Pericardium fibroblast (primary cell): ENCODE measurements around the gene TCP11X2. TPM values are rescaled to one million over a fixed set of nuclear protein-coding genes. Genes with fewer than 3 reads are reported as not detected.

Experiments
- total RNA-seq: library from RNA; depleted of rRNA; stranded (reverse); fragments of >200 nt; gene quantifications from 2 replicates; pipeline ENCODE4 v1.2.3, GENCODE V29; 2015

Gene TCP11X2
- not detected in 2 replicates for total RNA-seq

GRCh38 chrX:102471762-102472220 is at the start of gene TCP11X2:
TCP11X2 (minus strand) TSS chrX:102471812.

GRCh38 chrX:102515975-102516941 is 44.6 kb upstream of the TCP11X2 start, which contains the start of gene TMSB15A:
TMSB15A (minus strand) TSS chrX:102516739.

GRCh38 chrX:102439908-102440307 is 31.7 kb downstream of the TCP11X2 start, which contains the start of gene NXF2B:
NXF2B (minus strand) TSS chrX:102440008; CDS start chrX:102380036, 59,972 bp downstream.

Other genes with a start within 250 kb of the TCP11X2 start
- not detected in 2 replicates for gene NXF2, start 224.6 kb downstream of the TCP11X2 start, total RNA-seq
- gene NXF2B, start 31.8 kb downstream of the TCP11X2 start, total RNA-seq: not detected in 2 replicates
- 1.8 TPM in 1 of 2 replicates, not detected in the other for gene TMSB15A, start 44.9 kb upstream of the TCP11X2 start, total RNA-seq
- 5.2 and 6.5 TPM in 2 replicates for gene ARMCX5, start 127.7 kb upstream of the TCP11X2 start, total RNA-seq
- gene GPRASP1, start 179.7 kb upstream of the TCP11X2 start, total RNA-seq: 0.58 and 0.85 TPM in 2 replicates
- gene GPRASP2, start 240.6 kb upstream of the TCP11X2 start, total RNA-seq: 6.3 and 13.7 TPM in 2 replicates
- gene GPRASP3, start 248.9 kb upstream of the TCP11X2 start, total RNA-seq: 0.82 and 6.1 TPM in 2 replicates